Tibial nerve (tissue), 3 donors: ENCODE results near the gene NINJ1.

Experiments used
- CTCF ChIP-seq, 5 experiments: fragments of 200-600 bp in 3 of 5; fragments of 450-650 bp in 2 of 5; sonication (generic) in 3 of 5; IDR thresholded peaks; one replicate each; pipeline ENCODE4 v1.5.1; 2016 to 2019; ENCODE audit warnings: antibody characterized with exemption in 5 of 5, mild to moderate bottlenecking in 3 of 5, moderate library complexity in 2 of 5
- POLR2A ChIP-seq, 2 donors: fragments of 450-650 bp; IDR thresholded peaks; one replicate each; pipeline ENCODE4 v1.6.1; 2017; ENCODE audit warnings: antibody characterized with exemption in 2 of 2, mild to moderate bottlenecking in 2 of 2, moderate library complexity in 2 of 2

GRCh38 chr9:93130861-93131481 is 3.1 kb downstream of the NINJ1 start:
- TF ChIP-seq CTCF (IDR thresholded peaks at IDR 0.05) (no peak), POLR2A (IDR thresholded peaks at IDR 0.05) (no peak)
